GM18858 (cell line): Measurements from ENCODE around the gene PDZD7.

Experiments
- ATAC-seq: cut with Tn5 transposase; IDR thresholded peaks from one replicate; pipeline ENCODE4 v1.9.1; 2021; ENCODE audit not compliant: unreplicated experiment

PDZD7 gene

GRCh38 chr10:101061624-101062231, 30.8 kb upstream of the PDZD7 start, which contains the start of gene KAZALD1:
Gene KAZALD1 (plus strand): TSS chr10:101061989. CDS start chr10:101062593, 604 bp downstream.
- ATAC-seq = no peak

- peak; percentile 38 for ATAC-seq
Measured at GRCh38 chr10:101060951-101061623, 30.2 kb upstream of the PDZD7 start.

DNA sequence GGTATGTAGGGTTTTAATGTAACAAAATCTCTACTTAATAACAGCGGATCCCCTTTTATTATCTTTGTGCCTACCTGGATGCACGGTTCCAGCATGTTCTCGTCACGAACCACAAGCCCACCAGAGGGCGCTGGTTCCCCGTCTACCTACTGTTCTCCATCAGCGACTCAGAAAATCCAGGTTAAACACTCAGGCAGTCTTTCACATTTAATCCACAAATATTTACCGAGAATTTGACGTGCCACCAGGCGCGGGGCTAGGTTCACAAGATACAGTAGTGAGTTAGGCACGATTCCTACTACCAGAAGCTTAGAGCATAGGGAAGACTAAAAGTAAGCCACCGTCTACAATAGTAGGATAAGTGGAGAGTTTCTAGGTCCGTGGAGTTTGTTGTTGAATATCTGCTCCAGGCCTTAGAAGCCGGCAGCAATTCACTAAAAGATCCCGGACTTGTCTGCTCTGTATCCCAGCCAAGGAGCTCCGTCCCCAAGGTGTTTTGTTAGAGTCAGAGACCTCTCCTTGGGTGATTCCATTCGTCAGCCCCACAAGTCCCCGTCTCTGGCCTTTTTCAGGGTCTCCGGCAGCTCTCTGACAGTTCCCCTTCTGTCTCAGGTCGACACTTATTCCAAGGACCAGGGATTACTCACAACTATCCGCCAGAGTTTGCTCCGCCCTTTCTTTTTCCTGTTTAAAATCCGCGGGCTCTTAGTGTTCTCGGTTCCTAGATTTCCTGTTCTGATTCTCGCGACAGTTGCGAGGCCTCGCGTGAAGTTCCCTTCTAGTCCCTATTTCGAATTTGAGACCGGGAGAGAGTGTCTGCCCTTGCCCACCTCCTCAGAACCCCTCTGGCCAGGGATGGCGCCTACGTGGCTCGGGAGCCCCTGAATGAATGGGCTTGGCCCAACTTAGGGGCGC, 29.4 kb upstream of the PDZD7 start:
- ATAC-seq = peak; percentile 34

DNA sequence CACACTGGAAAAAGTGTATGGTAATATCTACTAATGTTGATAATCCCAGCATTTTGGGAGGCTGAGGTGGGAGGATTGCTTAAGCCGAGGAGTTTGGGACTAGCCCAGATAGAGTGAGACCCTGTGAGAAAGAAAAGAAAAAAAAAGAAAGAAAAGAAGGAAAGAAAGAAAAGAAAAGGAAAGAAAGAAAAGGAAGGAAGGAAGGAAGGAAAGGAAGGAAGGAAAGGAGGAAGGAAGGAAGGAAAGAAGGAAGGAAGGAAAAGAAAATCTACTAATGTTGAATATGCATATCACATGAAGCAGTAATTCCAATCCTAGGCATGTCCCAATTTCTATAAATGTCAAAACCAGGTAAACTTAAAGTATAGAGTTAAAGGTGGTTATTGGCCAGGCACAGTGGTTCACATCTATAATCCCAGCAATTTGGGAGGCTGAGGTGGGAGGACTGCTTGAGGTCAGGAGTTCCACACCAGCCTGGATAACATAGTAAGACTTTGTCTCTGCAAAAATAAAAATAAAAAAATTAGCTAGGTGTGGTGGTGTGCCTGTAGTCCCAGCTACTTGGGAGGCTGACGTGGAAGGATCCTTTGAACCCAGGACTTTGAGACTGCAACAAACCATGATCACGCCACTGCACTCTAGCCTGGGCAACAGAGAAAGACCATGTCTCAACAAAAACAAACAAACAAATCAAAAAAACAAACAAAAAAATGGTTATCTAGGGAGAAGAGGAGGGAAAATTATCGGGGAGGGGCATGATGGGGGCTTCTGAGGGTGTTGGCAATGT, 25.6 kb upstream of the PDZD7 start:
- no peak for ATAC-seq

- no peak for ATAC-seq
Measured at GRCh38 chr10:101055411-101055810, 24.5 kb upstream of the PDZD7 start.

- no peak for ATAC-seq
Measured at GRCh38 chr10:101054876-101055275, 23.9 kb upstream of the PDZD7 start.

DNA sequence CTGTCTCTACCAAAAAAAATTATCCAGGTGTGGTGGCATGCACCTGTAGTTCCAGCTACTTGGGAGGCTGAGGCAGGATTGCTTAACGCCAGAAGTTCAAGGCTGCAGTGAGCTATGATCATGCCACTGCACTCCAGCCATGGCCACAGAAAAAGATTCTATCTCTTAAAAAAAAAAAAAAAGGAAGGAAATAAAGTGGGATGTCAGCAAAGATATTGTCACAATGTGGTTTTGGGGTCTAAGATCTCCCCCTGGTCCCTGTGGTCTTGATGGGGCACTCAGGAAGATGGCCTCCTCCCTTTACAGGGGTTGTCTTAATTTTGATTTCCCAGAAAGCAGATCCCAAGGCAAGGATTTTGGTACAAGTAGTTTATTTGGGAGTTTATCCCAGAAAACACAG, 23.4 kb upstream of the PDZD7 start:
- ATAC-seq = no peak

- no peak for ATAC-seq
Measured at GRCh38 chr10:101053516-101053915, 22.6 kb upstream of the PDZD7 start.

DNA sequence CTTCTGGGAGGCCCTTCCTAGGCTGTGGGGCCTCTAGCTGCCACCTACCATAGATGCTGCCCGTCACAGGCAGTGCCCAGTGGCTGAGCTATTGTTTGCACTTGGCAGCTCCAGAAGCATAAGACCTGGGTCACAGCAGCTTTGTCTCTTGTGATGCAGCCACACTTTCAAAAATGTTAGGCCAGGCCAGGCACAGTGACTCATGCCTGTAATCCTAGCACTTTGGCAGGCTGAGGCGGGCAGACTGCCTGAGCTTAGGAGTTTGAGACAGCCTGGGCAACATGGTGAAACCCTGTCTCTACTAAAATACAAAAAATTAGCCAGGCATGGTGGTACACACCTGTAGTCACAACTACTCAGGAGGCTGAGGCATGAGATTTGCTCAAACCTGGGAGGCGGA, 21.4 kb upstream of the PDZD7 start:
- no peak for ATAC-seq

- ATAC-seq = no peak
Measured at GRCh38 chr10:101050208-101051069, 19.5 kb upstream of the PDZD7 start.

DNA sequence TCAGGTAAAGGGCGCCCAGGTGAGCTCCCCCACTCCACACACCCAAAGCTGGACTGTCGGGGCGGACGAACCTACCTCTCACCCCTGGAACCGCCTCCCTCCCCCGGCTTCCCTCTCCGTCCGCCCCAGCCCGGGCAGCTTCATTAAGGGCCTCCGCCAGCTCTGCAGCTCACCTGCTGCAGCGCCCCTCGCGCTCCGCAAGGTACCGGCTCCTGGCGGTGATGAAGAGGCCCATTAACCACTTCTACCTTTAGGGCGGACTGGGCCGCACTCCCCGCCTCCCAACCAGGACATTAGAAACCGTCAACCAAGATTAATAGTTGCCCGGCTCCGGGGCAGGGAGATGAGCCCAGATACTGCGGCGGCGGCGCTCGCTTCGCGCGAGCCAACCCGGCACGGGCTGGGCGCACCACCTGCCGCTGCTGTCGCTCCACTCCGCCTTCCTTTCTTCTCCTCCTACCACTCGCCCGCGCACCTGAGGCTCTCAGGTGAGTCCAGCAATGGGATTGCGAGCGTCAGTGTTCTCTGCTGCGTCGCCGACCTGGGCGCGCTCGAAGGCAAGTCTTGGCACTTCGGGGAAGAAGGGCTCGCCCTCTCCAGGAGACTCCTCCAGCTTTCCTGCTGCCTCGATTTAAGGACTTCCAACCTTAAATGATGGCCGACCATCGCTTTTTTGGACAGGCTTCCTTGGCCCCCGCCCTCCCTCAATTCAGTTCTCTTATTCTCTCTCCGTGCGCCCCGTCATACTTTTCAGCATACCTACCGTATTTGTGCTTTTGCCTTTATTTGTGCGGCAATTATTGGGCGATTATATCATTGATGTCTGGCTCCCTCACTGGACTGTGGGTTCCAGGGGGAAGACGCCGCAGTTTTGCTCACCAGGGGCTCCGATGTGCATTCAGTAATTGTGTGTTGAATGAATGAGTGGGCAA, 17.3 kb upstream of the PDZD7 start:
- ATAC-seq = no peak

DNA sequence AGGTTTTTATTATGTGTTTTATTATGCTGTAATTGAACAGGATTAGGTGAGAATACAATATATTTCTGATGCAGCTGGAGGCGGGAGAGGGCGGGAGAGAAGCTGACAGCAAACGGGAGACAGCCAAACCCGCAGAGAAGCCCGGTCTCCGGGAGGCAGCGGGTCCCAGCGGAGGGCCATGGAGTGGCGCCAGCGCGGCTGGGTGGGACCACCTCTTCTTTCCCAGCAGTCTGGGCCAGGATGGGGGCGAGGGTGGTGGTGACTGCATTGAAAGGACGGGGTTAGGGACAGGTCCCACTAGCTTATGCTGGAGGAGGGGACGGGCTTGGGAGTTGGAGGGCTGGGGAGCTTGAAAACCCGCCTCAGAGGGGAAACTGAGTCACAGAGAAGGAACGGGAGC, 16.3 kb upstream of the PDZD7 start:
- ATAC-seq = no peak

DNA sequence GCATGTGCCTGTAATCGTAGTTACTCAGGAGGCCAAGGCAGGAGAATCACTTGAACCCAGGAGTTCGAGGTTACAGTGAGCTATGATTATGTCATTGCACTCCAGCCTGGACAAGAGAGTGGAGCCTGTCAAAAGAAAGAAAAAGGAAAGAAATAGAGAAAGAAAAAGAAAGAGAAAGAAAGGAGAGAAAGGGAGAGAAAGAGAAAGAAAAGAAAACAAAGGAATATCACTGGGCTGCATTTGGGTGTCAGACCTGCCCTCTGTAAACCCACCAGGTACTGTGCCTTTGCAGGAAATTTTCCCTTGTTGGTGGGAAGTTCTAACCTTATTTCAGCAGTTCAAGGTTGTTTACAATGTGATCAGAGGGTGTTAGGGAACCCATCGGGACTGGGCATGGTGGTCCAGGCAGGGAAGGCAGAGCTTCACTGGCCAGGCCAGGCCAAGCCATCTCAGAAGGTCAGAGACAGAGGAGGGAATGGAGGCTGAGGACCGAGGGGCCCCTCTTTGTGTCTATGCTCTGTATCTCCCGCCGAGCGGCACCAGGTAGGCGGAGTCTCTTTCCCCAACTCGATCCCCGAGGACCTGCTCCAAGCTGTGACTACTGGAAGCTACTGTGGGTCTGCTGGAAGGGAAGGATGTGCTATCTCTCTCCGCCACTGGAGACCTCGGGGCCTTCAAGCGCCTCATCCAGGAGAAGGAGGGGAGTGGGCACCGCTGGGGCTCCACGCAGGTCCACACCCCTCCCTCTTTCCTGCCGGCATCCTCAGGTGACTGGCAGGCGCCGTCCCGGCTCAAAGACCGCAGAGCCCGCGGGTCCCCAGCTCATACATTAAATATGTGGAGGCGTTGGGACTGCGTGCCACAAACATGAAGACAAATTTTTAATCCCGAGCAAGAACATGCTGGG, 15.7 kb upstream of the PDZD7 start:
- ATAC-seq = no peak

DNA sequence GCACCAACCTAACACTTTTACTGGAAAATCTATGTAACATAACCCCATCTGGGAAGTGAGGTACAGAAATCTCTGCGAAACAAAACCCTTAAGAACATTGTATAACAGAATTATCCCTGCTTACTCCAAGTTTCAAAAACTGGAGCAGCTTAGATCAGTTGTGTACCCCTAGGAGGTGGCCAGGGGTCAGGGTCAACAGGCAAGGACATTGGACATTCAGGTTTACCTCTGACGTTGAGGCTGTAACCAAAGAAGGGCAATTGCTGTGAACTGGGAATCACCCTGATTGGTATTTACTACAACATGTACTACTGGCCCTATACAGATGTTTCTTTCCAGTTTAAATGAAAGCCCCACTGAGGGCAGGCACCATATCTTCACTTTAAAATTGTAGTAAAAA, 13.2 kb upstream of the PDZD7 start:
- ATAC-seq = no peak

GRCh38 chr10:101043363-101043707, 12.4 kb upstream of the PDZD7 start:
- ATAC-seq = no peak

- peak; percentile 94 for ATAC-seq
Measured at GRCh38 chr10:101042667-101043362, 11.9 kb upstream of the PDZD7 start.

GRCh38 chr10:101042118-101042517, 11.2 kb upstream of the PDZD7 start:
- ATAC-seq = no peak
